ENCODE data around the gene HOXB8.

GRCh38 chr17:48649741-48650140 lies 34.6 kb upstream of the HOXB8 start:
- TF ChIP-seq CTCF (IDR thresholded peaks at IDR 0.05; ENCODE audit: extremely low read depth in 1 of 2, insufficient read depth in 1 of 2, low read depth in 1 of 2, low read length in 2 of 2), result no peak
- no peak for TF ChIP-seq POLR2A (IDR thresholded peaks at IDR 0.05; ENCODE audit: low read depth, low read length)
- TF ChIP-seq EZH2 (IDR thresholded peaks at IDR 0.05; ENCODE audit: borderline replicate concordance, low read depth, low read length, severe bottlenecking), result no peak
- TF ChIP-seq POLR2AphosphoS5 (IDR thresholded peaks at IDR 0.05; ENCODE audit: insufficient read depth, low read depth, low read length), result no peak
- no peak for TF ChIP-seq MYC (IDR thresholded peaks at IDR 0.05; ENCODE audit: low read depth, low read length)
- no peak for TF ChIP-seq MAX (IDR thresholded peaks at IDR 0.05; ENCODE audit: insufficient read depth, insufficient read length)
